ENCODE measurements around the gene IPCEF1.

IPCEF1 gene

GRCh38 chr6:154169193-154169847 lies 187.3 kb downstream of the IPCEF1 start:
- H3K9me2 ChIP-seq (replicated peaks; ENCODE audit: low read depth, low read length): no peaks in the 10 kb centered on the region
- H4K20me1 ChIP-seq (ENCODE audit: insufficient read depth, low read length, poor library complexity, severe bottlenecking): no peaks in the 10 kb centered on the region
- H3K9me3 ChIP-seq (ENCODE audit: insufficient read depth, low read depth, low read length): no peaks in the 10 kb centered on the region
- no peaks in the 10 kb centered on the region for H3F3A ChIP-seq (ENCODE audit: low read depth)
- no peak overlapping the region for H2AFZ ChIP-seq (ENCODE audit: low read length)
- H3K36me3 ChIP-seq (ENCODE audit: insufficient read depth, low read length): no peaks in the 10 kb centered on the region
- TF ChIP-seq EZH2phosphoT487 (IDR thresholded peaks at IDR 0.05; ENCODE audit: borderline replicate concordance): no peak
- no peak for TF ChIP-seq CTCF (conservative IDR thresholded peaks at IDR 0.05; ENCODE audit: low read length)
- H3K27me3 ChIP-seq (ENCODE audit: insufficient read depth, low read length, poor library complexity, severe bottlenecking): no peaks in the 10 kb centered on the region
- H3K4me2 ChIP-seq (ENCODE audit: low read depth, low read length, poor library complexity, severe bottlenecking): no peak overlapping the region
- H3K9ac ChIP-seq (ENCODE audit: low read depth, low read length, poor library complexity, severe bottlenecking): no peak overlapping the region
- H3K4me3 ChIP-seq (ENCODE audit: low read length, poor library complexity, severe bottlenecking): no peak overlapping the region
- no peaks in the 10 kb centered on the region for H3K79me2 ChIP-seq (ENCODE audit: insufficient read depth, low read length)
- peaks cover 9% of the 10 kb centered on the region for H3K4me1 ChIP-seq (ENCODE audit: insufficient read depth, low read length, poor library complexity, severe bottlenecking)

GRCh38 chr6:154167126-154167525 lies 189.5 kb downstream of the IPCEF1 start:
- no peak for TF ChIP-seq EZH2phosphoT487 (IDR thresholded peaks at IDR 0.05; ENCODE audit: borderline replicate concordance)
- TF ChIP-seq CTCF (conservative IDR thresholded peaks at IDR 0.05; ENCODE audit: low read length): no peak
- no peak overlapping the region for H3K9ac ChIP-seq (ENCODE audit: low read depth, low read length, poor library complexity, severe bottlenecking)
- no peak overlapping the region for H3K4me3 ChIP-seq (ENCODE audit: low read length, poor library complexity, severe bottlenecking)
- H3K79me2 ChIP-seq (ENCODE audit: insufficient read depth, low read length): no peaks in the 10 kb centered on the region
- H3K9me2 ChIP-seq (replicated peaks; ENCODE audit: low read depth, low read length): no peaks in the 10 kb centered on the region
- no peaks in the 10 kb centered on the region for H3K9me3 ChIP-seq (ENCODE audit: insufficient read depth, low read depth, low read length)
- H4K20me1 ChIP-seq (ENCODE audit: insufficient read depth, low read length, poor library complexity, severe bottlenecking): no peaks in the 10 kb centered on the region
- no peaks in the 10 kb centered on the region for H3F3A ChIP-seq (ENCODE audit: low read depth)
- H3K27me3 ChIP-seq (ENCODE audit: insufficient read depth, low read length, poor library complexity, severe bottlenecking): no peaks in the 10 kb centered on the region
- no peak overlapping the region for H3K4me2 ChIP-seq (ENCODE audit: low read depth, low read length, poor library complexity, severe bottlenecking)
- no peak overlapping the region for H2AFZ ChIP-seq (ENCODE audit: low read length)
- no peaks in the 10 kb centered on the region for H3K36me3 ChIP-seq (ENCODE audit: insufficient read depth, low read length)
- H3K4me1 ChIP-seq (ENCODE audit: insufficient read depth, low read length, poor library complexity, severe bottlenecking): peaks cover 9% of the 10 kb centered on the region

GRCh38 chr6:154166140-154166539 lies 190.5 kb downstream of the IPCEF1 start:
- Histone ChIP-seq H3K27me3 (ENCODE audit: insufficient read depth, low read length, poor library complexity, severe bottlenecking) (no peaks in the 10 kb centered on the region), H3K9me2 (replicated peaks; ENCODE audit: low read depth, low read length) (no peaks in the 10 kb centered on the region), H3F3A (ENCODE audit: low read depth) (no peaks in the 10 kb centered on the region), H2AFZ (ENCODE audit: low read length) (no peak overlapping the region), H4K20me1 (ENCODE audit: insufficient read depth, low read length, poor library complexity, severe bottlenecking) (no peaks in the 10 kb centered on the region), H3K9ac (ENCODE audit: low read depth, low read length, poor library complexity, severe bottlenecking) (no peak overlapping the region), H3K4me3 (ENCODE audit: low read length, poor library complexity, severe bottlenecking) (no peak overlapping the region), H3K4me1 (ENCODE audit: insufficient read depth, low read length, poor library complexity, severe bottlenecking) (peaks cover 9% of the 10 kb centered on the region), H3K4me2 (ENCODE audit: low read depth, low read length, poor library complexity, severe bottlenecking) (no peak overlapping the region), H3K9me3 (ENCODE audit: insufficient read depth, low read depth, low read length) (no peaks in the 10 kb centered on the region), H3K36me3 (ENCODE audit: insufficient read depth, low read length) (no peaks in the 10 kb centered on the region), H3K79me2 (ENCODE audit: insufficient read depth, low read length) (no peaks in the 10 kb centered on the region)
- peak; percentile 51 for TF ChIP-seq CTCF (conservative IDR thresholded peaks at IDR 0.05; ENCODE audit: low read length)
- TF ChIP-seq EZH2phosphoT487 (IDR thresholded peaks at IDR 0.05; ENCODE audit: borderline replicate concordance): no peak
